HFF-Myc (cell line): ENCODE measurements around the gene TBCD.
"Not testable (repeated sequence)": the region's sequence is repeated elsewhere in the genome, so short reads cannot be mapped to it uniquely, and the experiment has no call there.

ENCODE experiments used
- DNase-seq: peaks from one replicate; pipeline ENCODE4 v3.0.0-alpha.2; 2011; ENCODE audit warnings: low read depth; ENCODE audit errors: extremely low read depth
- H3K4me3 ChIP-seq: replicated peaks from 2 replicates; pipeline ENCODE4 v1.5.1; 2011; ENCODE audit warnings: low read depth, mild to moderate bottlenecking, control low read depth, low read length
- TF ChIP-seq, protein P1 (sequence below): IDR thresholded peaks from 2 replicates; pipeline ENCODE4 v1.5.1; 2012; ENCODE audit warnings: mild to moderate bottlenecking, low read depth, low read length, control low read depth; ENCODE audit errors: missing control alignments

Gene TBCD

DNA sequence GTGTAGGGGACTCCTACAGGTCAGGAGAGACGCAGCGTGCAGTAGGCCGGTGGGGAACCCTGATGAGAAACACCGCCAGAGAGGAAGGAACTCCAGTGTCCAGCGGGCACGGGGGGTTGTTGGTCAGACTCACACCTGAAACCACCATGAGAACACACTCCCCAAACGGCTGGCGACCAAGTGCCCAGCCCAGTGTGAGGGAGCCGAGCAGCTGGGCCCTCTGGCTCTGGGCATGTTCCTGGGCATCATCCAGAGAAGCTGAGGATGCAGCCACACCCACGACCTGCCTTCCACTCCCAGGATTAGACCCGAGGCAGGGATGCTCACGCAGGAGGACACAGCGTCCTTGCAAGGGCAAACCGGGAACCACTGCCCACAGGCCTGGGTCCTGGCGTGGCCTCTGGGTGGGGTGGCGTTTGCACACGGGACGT, 196.2 kb downstream of the TBCD start:
- no peak for DNase-seq
- H3K4me3 ChIP-seq = no peak overlapping the region
- TF ChIP-seq, protein P1, sequence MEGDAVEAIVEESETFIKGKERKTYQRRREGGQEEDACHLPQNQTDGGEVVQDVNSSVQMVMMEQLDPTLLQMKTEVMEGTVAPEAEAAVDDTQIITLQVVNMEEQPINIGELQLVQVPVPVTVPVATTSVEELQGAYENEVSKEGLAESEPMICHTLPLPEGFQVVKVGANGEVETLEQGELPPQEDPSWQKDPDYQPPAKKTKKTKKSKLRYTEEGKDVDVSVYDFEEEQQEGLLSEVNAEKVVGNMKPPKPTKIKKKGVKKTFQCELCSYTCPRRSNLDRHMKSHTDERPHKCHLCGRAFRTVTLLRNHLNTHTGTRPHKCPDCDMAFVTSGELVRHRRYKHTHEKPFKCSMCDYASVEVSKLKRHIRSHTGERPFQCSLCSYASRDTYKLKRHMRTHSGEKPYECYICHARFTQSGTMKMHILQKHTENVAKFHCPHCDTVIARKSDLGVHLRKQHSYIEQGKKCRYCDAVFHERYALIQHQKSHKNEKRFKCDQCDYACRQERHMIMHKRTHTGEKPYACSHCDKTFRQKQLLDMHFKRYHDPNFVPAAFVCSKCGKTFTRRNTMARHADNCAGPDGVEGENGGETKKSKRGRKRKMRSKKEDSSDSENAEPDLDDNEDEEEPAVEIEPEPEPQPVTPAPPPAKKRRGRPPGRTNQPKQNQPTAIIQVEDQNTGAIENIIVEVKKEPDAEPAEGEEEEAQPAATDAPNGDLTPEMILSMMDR = no peak

DNA sequence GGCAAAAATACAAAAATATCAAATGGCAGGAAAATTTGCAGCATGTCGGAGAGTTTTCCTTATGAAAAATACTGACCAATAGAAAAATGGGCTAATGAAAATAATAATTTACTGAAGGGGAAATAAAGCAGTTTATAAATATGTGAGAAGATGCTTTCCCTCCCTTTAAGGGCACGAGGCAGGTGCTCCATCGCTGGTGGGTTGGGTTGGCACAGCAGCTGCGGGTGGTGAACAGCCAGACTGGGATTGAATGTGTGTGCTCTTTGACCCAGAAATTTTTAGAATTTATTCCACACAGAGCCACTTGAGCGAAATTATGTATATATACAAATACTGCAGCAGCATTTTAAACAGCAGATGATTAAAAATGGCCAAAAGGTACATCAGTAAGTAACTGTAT, 197.1 kb downstream of the TBCD start:
- TF ChIP-seq, protein P1 = no peak

DNA sequence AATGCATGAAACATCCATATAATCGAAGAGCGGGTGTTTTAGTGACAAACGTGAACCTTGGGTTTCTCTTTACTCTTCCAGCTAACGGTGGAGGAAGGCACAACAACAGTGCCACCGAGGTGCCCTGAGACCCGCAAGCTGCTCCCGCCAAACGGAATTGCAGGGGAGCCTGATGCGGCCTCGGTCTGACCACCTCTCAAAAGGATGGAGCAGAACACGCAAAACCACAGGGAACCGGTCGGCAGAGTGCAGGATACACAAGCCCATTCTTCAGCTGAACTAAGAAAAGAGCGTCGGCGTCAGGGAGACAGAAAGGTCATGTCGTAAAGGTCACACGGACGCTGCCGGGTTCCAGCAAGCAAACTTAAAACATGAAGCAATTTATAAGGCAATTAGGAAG, 197.5 kb downstream of the TBCD start:
- H3K4me3 ChIP-seq = no peak overlapping the region
- TF ChIP-seq, protein P1 = no peak
- no peak for DNase-seq

More for the DNA sequence above, 197.1 kb downstream of the TBCD start:
- H3K4me3 ChIP-seq = no peak overlapping the region
- DNase-seq = no peak

DNA sequence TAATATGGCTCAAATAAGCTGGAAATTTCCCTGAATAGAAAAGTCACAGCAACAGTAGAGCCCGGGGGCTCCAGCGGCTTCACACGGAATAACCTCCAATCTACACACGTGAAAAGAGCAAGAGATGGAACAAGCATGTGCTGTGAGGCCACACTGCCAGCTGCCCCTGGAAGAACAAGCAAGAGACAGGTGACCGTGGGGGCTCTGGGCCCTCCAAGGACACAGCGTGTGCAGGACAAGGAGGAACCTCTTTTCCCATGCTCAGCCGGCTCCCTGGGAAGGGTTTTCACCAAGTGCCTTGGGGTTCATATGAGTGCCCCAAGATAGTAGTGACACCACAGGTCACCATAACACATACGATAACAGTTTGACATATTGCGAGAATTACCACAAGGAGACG, 198.1 kb downstream of the TBCD start:
- DNase-seq = no peak
- TF ChIP-seq, protein P1 = no peak
- H3K4me3 ChIP-seq = no peak overlapping the region

GRCh38 chr17:82950525-82951102, 198.7 kb downstream of the TBCD start:
- TF ChIP-seq, protein P1 = no peak
- DNase-seq = no peak
- no peak overlapping the region for H3K4me3 ChIP-seq

DNA sequence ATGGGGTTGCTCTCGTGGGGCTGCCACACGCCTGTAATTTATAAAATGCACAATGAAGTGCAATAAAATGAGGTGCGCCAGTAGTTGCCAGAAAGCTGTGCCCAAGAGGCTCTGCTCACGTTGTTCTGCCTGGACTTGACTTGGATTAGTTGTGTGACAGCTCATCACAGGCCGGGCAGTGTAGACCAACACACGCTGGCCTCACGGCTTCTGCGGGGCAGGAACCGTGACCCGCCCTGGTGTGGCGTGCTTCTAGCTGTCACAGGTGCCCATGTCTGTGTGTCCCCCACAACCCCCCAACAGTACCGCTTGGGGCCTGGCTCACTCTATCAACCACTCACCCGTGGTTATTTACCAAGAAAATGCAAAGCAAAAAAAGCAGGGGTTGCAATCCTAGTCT, 200.2 kb downstream of the TBCD start:
- no peak for DNase-seq

GRCh38 chr17:82955106-82955505, 203.2 kb downstream of the TBCD start:
- not testable (repeated sequence) for DNase-seq, H3K4me3 ChIP-seq

More for the DNA sequence above, 200.2 kb downstream of the TBCD start:
- TF ChIP-seq, protein P1 = no peak
- no peak overlapping the region for H3K4me3 ChIP-seq

- H3K4me3 ChIP-seq, DNase-seq: not testable (repeated sequence)
These were observed 203.8 kb downstream of the TBCD start for GRCh38 chr17:82955627-82956026.
